NCI-H2029 (cell line): ENCODE data around the gene PLXDC1.
"Not testable (repeated sequence)": the region's sequence is repeated elsewhere in the genome, so short reads cannot be mapped to it uniquely, and the experiment has no call there.

Experiments
- DNase-seq: peaks from one replicate; lab custom pipeline; 2025; lab: John Stamatoyannopoulos, UW

PLXDC1 gene

DNA sequence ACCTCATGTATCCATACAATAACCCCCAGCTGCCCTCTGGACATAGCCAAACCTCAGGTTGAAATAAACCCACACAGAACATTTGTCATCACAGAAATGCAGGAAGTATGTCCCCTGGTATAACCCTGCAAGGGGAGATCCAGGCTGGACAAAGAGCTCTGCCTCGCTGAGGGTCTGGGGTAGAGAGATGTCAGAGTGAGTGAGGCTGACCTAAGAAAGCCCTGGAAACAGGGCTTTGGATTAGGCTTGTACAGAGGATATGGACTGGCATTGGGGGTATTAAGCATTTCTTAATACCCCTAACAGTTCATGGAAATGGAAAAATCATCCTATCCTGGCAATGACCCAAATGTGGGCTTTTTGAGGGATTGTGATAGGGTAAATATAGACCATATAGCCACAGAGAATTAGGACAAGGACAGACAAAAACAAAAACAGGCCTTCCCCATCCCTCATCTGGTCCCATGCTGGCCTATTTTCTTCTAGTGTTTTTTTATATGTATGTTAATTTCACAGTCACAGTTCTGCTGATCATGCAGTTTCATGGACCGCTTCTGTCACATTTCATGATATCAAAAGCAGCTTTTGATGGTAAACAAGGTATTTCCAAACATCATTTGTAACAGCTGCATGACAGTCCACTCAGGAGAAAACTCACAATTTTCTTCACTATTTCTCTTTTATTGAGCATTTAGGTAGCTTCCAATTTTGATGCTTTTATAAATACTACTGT is 26.1 kb downstream of the PLXDC1 start:
- no peak for DNase-seq

DNA sequence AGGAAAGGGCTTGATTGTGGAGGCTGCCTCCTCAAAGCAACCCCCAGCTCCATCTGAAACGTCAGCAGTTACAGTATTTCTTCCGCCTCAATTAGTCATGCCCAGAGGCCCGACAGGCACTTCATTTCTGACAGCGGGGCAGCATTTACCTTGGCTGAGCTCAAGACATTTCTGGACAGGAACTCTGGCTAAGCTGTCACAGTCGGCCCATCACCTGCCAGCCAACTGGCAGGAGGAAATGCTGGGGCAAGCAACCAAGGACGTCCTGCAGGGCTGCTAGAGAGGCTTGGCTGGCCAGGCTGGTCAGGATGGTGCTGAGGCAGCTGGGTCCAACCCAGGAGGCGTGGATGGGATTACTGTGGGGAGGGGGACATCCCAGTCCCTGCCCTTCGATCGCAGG is 27.8 kb downstream of the PLXDC1 start:
- DNase-seq: no peak

- DNase-seq: no peak
Observed at GRCh38 chr17:39122991-39123390, 28.4 kb downstream of the PLXDC1 start.

DNA sequence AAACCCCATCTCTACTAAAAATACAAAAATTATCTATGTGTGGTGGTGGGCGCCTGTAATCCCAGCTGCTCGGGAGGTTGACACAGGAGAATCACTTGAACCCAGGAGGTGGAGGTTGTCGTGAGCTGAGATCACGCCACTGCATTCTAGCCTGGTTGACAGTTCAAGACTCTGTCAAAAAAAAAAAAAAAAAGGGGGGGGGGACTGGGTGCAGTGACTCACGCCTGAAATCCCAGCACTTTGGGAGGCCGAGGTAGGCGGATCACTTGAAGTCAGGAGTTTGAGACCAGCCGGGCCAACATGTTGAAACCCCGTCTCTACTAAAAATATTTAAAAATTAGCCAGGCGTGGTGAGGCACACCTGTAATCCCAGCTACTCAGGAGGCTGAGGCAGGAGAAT is 29.5 kb downstream of the PLXDC1 start:
- DNase-seq: not testable (repeated sequence)

GRCh38 chr17:39118674-39119419 is 32.6 kb downstream of the PLXDC1 start:
- no peak for DNase-seq

DNA sequence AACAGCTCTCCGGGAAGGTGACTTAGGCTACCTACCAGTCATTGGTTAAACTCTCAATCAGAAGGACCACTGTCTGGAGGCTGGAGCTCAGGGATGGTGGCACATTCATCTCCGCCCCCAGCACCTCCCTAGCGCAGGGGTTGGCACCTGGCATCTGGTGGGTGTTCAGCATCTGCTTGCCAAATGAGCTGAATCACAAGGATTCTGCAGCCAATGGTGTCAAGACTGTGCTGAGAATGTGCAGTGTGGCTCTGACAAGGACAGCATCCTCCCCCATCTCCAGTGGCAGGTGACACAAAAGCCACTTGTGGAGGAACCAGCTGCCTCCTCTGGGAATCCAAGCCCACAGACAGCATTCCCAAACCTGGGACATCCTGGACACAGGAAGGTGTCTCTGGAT is 35.2 kb downstream of the PLXDC1 start:
- DNase-seq: no peak

DNA sequence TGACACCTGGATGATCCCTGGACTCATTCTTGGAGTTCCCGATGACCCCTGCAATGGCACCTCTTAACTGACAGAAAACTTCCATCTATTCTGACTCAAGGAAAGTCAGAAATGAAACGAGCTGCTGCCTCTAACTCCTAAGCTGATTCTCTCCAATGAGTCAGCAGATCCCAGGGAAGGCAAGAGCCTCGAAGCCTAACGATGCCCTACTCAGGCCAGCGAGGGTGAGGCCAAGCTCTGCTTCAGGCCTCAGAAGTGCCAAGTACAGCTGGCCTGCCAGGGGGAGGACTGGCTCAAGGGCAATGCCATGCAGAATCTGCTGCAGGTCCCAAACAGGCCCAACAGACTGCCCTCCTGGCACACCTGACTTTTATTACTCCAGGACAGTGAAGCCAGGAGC is 36.3 kb downstream of the PLXDC1 start:
- DNase-seq: no peak

GRCh38 chr17:39114723-39115122 is 36.7 kb downstream of the PLXDC1 start:
- DNase-seq: no peak

GRCh38 chr17:39113871-39114270 is 37.6 kb downstream of the PLXDC1 start:
- no peak for DNase-seq

- DNase-seq: no peak
Observed at GRCh38 chr17:39110435-39111136, 40.9 kb downstream of the PLXDC1 start.

- DNase-seq: no peak
Observed at GRCh38 chr17:39108461-39109375, 42.7 kb downstream of the PLXDC1 start.

DNA sequence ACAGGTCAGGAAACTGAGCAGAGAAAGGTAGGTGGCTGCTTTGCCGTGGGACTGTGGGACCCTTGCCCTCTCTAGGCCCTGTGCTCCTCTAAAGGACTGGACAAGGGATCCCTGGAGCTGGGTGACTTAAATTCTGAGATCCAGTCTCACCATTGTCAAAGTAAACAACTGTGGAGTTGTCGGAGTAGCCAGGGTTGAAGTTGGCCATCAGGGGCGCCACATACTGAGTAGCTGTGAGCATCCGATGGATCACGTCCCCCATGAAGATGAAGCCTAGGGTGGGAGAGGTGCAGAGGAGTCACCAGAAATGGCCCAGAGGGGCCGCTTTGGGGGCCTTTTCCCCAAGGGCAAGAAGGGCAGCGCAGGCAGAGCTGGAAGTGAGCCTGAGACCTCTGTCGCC is 43.5 kb downstream of the PLXDC1 start:
- no peak for DNase-seq

DNA sequence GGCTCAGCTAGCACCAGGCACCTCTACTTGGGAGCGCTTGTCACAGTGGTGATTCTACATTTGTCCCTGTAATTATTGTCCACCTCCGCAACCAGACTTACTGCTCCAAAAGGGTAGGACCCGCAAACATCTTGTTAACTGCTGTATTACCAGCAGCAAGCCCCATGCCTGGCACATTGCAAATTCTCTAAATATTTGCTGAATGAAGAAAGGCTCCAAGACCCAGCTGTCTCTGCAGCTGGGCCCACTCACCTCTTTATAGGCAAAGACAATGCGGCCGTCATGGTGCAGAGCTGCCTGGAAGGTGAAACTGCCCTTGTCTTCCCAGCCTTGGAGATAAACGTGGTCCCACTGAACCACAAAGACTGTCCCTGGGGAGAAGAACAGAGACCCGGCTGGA is 44.3 kb downstream of the PLXDC1 start:
- no peak for DNase-seq

DNA sequence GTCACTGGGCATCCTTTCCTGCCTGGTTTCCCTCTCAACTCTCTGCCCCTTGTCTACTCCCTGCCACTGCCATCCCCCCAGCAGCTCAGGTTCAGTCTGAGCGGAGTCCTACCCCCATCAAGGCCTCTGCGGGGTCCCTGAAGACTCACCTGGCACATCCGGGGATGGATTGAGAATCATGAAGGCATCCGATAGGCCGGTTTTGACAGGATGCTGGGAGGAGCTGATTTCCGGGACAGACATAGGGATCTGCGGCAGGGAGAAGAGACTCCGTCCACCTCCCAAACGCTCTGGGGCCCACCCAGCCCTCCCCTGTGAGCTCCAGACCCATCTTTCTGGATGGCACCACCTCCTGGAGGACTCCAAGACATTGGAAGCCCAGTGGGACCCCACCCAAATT is 45.7 kb downstream of the PLXDC1 start:
- DNase-seq: no peak

DNA sequence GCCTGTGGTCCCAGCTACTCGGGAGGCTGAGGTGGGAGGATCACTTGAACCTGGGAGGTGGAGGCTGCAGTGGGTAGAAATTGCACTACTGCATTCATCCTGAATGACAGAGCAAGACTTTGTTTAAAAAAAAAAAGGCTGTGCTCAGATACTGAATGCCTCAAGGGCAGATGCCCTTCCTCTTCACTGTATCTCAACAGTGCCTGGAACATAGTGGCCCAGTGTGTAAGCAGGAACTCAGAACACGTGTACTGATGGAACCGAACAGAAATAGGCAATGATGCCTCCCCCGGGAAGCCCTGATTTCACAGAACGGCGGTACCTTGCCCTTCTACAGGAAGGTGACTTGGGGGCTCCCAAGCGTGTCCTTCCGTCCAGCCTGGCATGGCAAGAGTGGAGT is 46.8 kb downstream of the PLXDC1 start:
- no peak for DNase-seq

DNA sequence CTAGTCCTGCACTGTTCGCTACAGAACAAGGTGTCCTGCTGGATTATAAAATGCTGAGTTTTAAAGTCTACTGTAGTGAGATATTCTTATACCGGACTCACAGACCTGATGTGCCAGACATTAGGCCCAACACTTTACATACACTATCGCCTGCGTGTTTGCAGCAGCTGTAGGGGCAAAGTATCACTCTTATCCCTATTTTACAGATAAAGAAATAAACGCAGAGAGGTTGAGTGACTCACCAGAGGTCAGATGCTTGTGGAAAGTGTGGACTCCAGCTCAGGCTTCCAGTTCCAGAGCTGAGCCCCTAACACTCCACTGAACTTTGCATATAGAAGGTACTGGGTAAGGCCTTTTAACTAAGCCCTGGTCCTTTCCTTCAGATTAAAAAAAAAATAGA is 47.4 kb downstream of the PLXDC1 start:
- no peak for DNase-seq

DNA sequence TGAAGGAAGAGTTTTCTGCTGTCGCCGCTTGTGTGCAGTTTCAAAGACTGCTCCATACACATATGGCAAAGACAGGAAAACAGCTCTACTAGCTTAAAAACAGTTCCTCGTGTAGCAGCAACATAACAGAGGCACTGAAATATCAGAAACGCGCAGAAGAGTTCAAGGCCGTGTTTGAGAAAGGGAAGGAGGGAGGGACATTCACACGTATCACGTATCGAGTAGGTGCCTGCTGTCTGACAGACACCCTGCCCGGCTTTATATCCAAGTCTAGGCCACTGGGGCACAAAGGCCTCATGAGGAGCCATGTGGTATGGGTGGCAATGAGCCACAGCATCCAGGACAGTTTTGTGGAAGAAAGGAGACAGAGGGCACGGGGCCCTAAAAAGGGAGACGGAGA is 50.3 kb downstream of the PLXDC1 start:
- no peak for DNase-seq

GRCh38 chr17:39100530-39100929 is 50.9 kb downstream of the PLXDC1 start:
- no peak for DNase-seq

- DNase-seq: no peak
Observed at GRCh38 chr17:39099663-39100286, 51.7 kb downstream of the PLXDC1 start.

DNA sequence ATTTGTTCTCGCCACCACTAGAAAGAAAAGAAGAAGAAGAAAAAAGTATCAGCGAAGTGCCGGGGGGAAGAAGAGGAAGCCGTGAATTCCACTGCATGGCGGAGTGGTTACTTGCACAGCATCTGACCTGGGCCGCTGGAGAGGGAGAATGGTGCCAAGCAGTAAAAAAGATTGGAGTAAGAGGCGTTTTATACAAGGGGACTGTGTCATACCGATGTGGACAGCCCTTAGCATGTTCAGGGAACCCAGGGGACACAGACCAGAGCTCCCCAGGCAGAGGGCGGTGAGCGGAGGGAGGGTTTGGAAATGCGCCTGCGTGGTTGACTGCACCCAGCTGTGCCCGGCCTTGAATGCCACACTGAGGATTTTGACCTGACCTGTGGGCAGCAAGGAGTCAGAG is 52.8 kb downstream of the PLXDC1 start:
- no peak for DNase-seq

- no peak for DNase-seq
Observed at GRCh38 chr17:39097537-39097936, 53.9 kb downstream of the PLXDC1 start.

- no peak for DNase-seq
Observed at GRCh38 chr17:39097150-39097519, 54.3 kb downstream of the PLXDC1 start.
